Progenitor cell of endocrine pancreas (in vitro differentiated cells): ENCODE data around the gene ITGAE. TPM values are rescaled to one million over a fixed set of nuclear protein-coding genes. Genes with fewer than 3 reads are reported as not detected.

Source experiments
- DNase-seq: peaks from one replicate; pipeline ENCODE4 v3.0.0; 2021; ENCODE audit warnings: low spot score; ENCODE audit not compliant: unreplicated experiment
- H3K27ac Mint-ChIP-seq: 2 replicates; pipeline ENCODE4 v1.8.0; 2021; ENCODE audit warnings: mild to moderate bottlenecking, moderate library complexity, mixed read lengths
- H3K27me3 Mint-ChIP-seq: 2 replicates; pipeline ENCODE4 v1.8.0; 2021; ENCODE audit warnings: mixed read lengths
- H3K36me3 Mint-ChIP-seq: 2 replicates; pipeline ENCODE4 v1.8.0; 2022; ENCODE audit warnings: mixed read lengths; ENCODE audit not compliant: insufficient read depth
- H3K4me1 Mint-ChIP-seq: 2 replicates; pipeline ENCODE4 v1.8.0; 2021; ENCODE audit warnings: low read depth, mixed read lengths
- H3K4me3 Mint-ChIP-seq: 2 replicates; pipeline ENCODE4 v1.8.0; 2021; ENCODE audit warnings: low read depth, mild to moderate bottlenecking, moderate library complexity, mixed read lengths
- H3K9me3 Mint-ChIP-seq: 2 replicates; pipeline ENCODE4 v1.8.0; 2021; ENCODE audit warnings: low read depth, mixed read lengths
- total RNA-seq: library from RNA; stranded (reverse); gene quantifications from 2 replicates; pipeline ENCODE4 v1.2.1, GENCODE V29; 2021
- TF ChIP-seq, protein P1 (sequence below): fragments of 200-600 bp; sonication (generic); IDR thresholded peaks from one replicate; pipeline ENCODE4 v1.5.0; 2021; ENCODE audit warnings: antibody characterized with exemption, mild to moderate bottlenecking; ENCODE audit not compliant: unreplicated experiment

ITGAE gene
- total RNA-seq, 1 donor from 2014 or later = 29.0 TPM

- Mint-ChIP-seq H3K9me3 (no peaks in the 10 kb centered on the region), H3K4me1 (no peaks in the 10 kb centered on the region), H3K27ac (no peak overlapping the region), H3K27me3 (no peaks in the 10 kb centered on the region), H3K4me3 (no peak overlapping the region), H3K36me3 (peaks cover 13% of the 10 kb centered on the region)
- TF ChIP-seq, protein P1, sequence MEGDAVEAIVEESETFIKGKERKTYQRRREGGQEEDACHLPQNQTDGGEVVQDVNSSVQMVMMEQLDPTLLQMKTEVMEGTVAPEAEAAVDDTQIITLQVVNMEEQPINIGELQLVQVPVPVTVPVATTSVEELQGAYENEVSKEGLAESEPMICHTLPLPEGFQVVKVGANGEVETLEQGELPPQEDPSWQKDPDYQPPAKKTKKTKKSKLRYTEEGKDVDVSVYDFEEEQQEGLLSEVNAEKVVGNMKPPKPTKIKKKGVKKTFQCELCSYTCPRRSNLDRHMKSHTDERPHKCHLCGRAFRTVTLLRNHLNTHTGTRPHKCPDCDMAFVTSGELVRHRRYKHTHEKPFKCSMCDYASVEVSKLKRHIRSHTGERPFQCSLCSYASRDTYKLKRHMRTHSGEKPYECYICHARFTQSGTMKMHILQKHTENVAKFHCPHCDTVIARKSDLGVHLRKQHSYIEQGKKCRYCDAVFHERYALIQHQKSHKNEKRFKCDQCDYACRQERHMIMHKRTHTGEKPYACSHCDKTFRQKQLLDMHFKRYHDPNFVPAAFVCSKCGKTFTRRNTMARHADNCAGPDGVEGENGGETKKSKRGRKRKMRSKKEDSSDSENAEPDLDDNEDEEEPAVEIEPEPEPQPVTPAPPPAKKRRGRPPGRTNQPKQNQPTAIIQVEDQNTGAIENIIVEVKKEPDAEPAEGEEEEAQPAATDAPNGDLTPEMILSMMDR = no peak
- DNase-seq = no peak
Measured at GRCh38 chr17:3805581-3805980, 4.6 kb upstream of the ITGAE start.

GRCh38 chr17:3804503-3804931 is 3.5 kb upstream of the ITGAE start:
- H3K9me3 Mint-ChIP-seq = no peaks in the 10 kb centered on the region
- no peaks in the 10 kb centered on the region for H3K4me1 Mint-ChIP-seq
- H3K27me3 Mint-ChIP-seq = no peaks in the 10 kb centered on the region
- H3K27ac Mint-ChIP-seq = no peak overlapping the region
- H3K36me3 Mint-ChIP-seq = peaks cover 13% of the 10 kb centered on the region
- H3K4me3 Mint-ChIP-seq = no peak overlapping the region
- TF ChIP-seq, protein P1 = no peak
- no peak for DNase-seq

DNA sequence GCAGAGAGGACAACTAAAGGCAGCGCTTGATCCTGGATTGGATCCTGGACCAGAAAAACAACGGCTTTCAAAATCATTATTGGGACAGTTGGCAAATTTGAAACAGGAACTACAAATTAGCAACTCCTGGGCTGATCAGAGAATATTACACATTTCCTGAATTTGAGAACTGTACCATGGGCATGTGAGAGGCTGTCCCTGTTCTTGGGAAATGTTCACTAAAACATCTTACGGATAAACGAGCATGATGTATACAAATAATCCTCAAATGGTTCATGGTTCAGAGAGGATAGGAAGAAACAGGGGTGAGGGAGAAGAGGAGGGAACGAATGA is 2.3 kb upstream of the ITGAE start:
- Mint-ChIP-seq H3K9me3 (no peaks in the 10 kb centered on the region), H3K36me3 (peaks cover 8% of the 10 kb centered on the region), H3K27me3 (no peaks in the 10 kb centered on the region), H3K27ac (no peak overlapping the region), H3K4me3 (no peak overlapping the region), H3K4me1 (no peaks in the 10 kb centered on the region)
- no peak for DNase-seq
- TF ChIP-seq, protein P1 = no peak

- Mint-ChIP-seq H3K27me3 (no peaks in the 10 kb centered on the region), H3K9me3 (no peaks in the 10 kb centered on the region), H3K4me1 (no peaks in the 10 kb centered on the region), H3K27ac (no peak overlapping the region), H3K36me3 (peaks cover 8% of the 10 kb centered on the region), H3K4me3 (no peak overlapping the region)
- no peak for DNase-seq
- TF ChIP-seq, protein P1 = no peak
Measured at GRCh38 chr17:3802461-3803307, 1.7 kb upstream of the ITGAE start.

- TF ChIP-seq, protein P1 = no peak
- H3K4me3 Mint-ChIP-seq = no peak overlapping the region
- no peaks in the 10 kb centered on the region for H3K4me1 Mint-ChIP-seq
- DNase-seq = no peak
- H3K9me3 Mint-ChIP-seq = no peaks in the 10 kb centered on the region
- no peaks in the 10 kb centered on the region for H3K27me3 Mint-ChIP-seq
- peaks cover 7% of the 10 kb centered on the region for H3K36me3 Mint-ChIP-seq
- no peak overlapping the region for H3K27ac Mint-ChIP-seq
Measured at GRCh38 chr17:3801792-3802191, 804 bp upstream of the ITGAE start.
